Keratinocyte (primary cell): ENCODE measurements around the gene BRIP1. TPM values are rescaled to one million over a fixed set of nuclear protein-coding genes. Genes with fewer than 3 reads are reported as not detected.

Experiments
- DNase-seq: peaks from one replicate; pipeline ENCODE4 v3.0.0-alpha.2; 2011; ENCODE audit warnings: low read depth, missing footprints, low spot score
- FAIRE-seq: peaks from 2 replicates; lab custom pipeline; 2011; peaks lifted over from hg19 to GRCh38; lab: Jason Lieb, UNC
- H2AFZ ChIP-seq: 2 replicates; pipeline ENCODE4 v1.6.0; 2012; ENCODE audit warnings: low read length, control low read depth, inconsistent platforms; ENCODE audit not compliant: control insufficient read depth
- H3K27ac ChIP-seq: 2 replicates; pipeline ENCODE4 v1.5.1; 2011; ENCODE audit warnings: low read length; ENCODE audit not compliant: control insufficient read depth, insufficient read depth
- H3K27me3 ChIP-seq: 3 replicates; pipeline ENCODE4 v1.6.0; 2011; ENCODE audit warnings: low read length; ENCODE audit not compliant: control insufficient read depth, insufficient read depth; ENCODE audit errors: extremely low read depth
- H3K36me3 ChIP-seq, 2 experiments: 2 replicates in 1 of 2; 3 replicates in 1 of 2; pipeline ENCODE4 v1.5.1; 2011; ENCODE audit warnings: low read length in 2 of 2, mild to moderate bottlenecking in 1 of 2; ENCODE audit not compliant: control insufficient read depth in 2 of 2, insufficient read depth in 2 of 2; ENCODE audit errors: extremely low read depth in 1 of 2
- H3K4me1 ChIP-seq: 3 replicates; pipeline ENCODE4 v1.5.1; 2011; ENCODE audit warnings: low read length; ENCODE audit not compliant: control insufficient read depth, insufficient read depth; ENCODE audit errors: extremely low read depth
- H3K4me2 ChIP-seq: 3 replicates; pipeline ENCODE4 v1.6.0; 2011; ENCODE audit warnings: low read depth, low read length; ENCODE audit not compliant: control insufficient read depth, insufficient read depth; ENCODE audit errors: extremely low read depth
- H3K4me3 ChIP-seq, 3 experiments: fragments of 200-600 bp in 1 of 3; sonication (generic) in 1 of 3; 2 replicates in 2 of 3; 3 replicates in 1 of 3; pipeline ENCODE4 v1.5.1; 2011 to 2016; ENCODE audit warnings: low read length in 3 of 3, mild to moderate bottlenecking in 3 of 3, control low read depth in 2 of 3, inconsistent platforms in 1 of 3, low read depth in 1 of 3, mixed read lengths in 1 of 3, mixed run types in 1 of 3, moderate library complexity in 1 of 3; ENCODE audit not compliant: control insufficient read depth in 2 of 3, insufficient read depth in 2 of 3; ENCODE audit errors: extremely low read depth in 1 of 3
- H3K79me2 ChIP-seq: 2 replicates; pipeline ENCODE4 v1.6.0; 2012; ENCODE audit warnings: low read length; ENCODE audit not compliant: control insufficient read depth, insufficient read depth
- H3K9ac ChIP-seq: 3 replicates; pipeline ENCODE4 v1.6.0; 2011; ENCODE audit warnings: low read length; ENCODE audit not compliant: control insufficient read depth, insufficient read depth; ENCODE audit errors: extremely low read depth
- H3K9me1 ChIP-seq: 3 replicates; pipeline ENCODE4 v1.6.0; 2011; ENCODE audit warnings: low read length; ENCODE audit not compliant: control insufficient read depth, insufficient read depth; ENCODE audit errors: extremely low read depth
- H3K9me3 ChIP-seq: 2 replicates; pipeline ENCODE4 v1.5.1; 2012; ENCODE audit warnings: low read depth, low read length; ENCODE audit not compliant: control insufficient read depth
- H4K20me1 ChIP-seq: 3 replicates; pipeline ENCODE4 v1.6.0; 2011; ENCODE audit warnings: low read length; ENCODE audit not compliant: control insufficient read depth, insufficient read depth; ENCODE audit errors: extremely low read depth
- EZH2 ChIP-seq: IDR thresholded peaks from one replicate; pipeline ENCODE4 v1.6.1; 2012; ENCODE audit warnings: inconsistent platforms, mild to moderate bottlenecking, low read length, moderate library complexity
- dilution Hi-C: fragments of 300-500 bp; cut with MboI; formaldehyde crosslinking; loops from one replicate; pipeline ENCODE4 v1.7.0; 2020; ENCODE audit warnings: low sequenced_read_pairs; ENCODE audit not compliant: extremely low pct_ligation_motif_present
- polyA plus RNA-seq, 5 experiments: library from polyadenylated mRNA; depleted of rRNA in 3 of 5; stranded (reverse) in 3 of 5; stranded (forward) in 1 of 5; unstranded in 1 of 5; fragments of >200 nt; gene quantifications; 1 replicate in 1 of 5; 2 replicates in 3 of 5; 3 replicates in 1 of 5; pipeline versions ENCODE4 v1.2.1 to v1.2.3, GENCODE V29; 2011 to 2012; ENCODE audit warnings: missing spikeins in 2 of 5, low read depth in 1 of 5, low replicate concordance in 1 of 5
- TF ChIP-seq, protein P1 (sequence below), 3 experiments: IDR thresholded peaks in 1 of 3; conservative IDR thresholded peaks in 1 of 3; optimal IDR thresholded peaks in 1 of 3; 2 replicates in 2 of 3; 3 replicates in 1 of 3; pipeline versions ENCODE3 to v1.5.1; 2011; ENCODE audit warnings: low read length in 3 of 3, mild to moderate bottlenecking in 3 of 3, moderate library complexity in 2 of 3, control low read depth in 1 of 3, inconsistent platforms in 1 of 3; ENCODE audit not compliant: insufficient read depth in 2 of 3; ENCODE audit errors: extremely low read depth in 1 of 3

Gene BRIP1
- polyA plus RNA-seq, 1 donor (not counting 4 experiments of a cell fraction or from before 2014, with no cell fraction given), result 4.0 TPM

DNA sequence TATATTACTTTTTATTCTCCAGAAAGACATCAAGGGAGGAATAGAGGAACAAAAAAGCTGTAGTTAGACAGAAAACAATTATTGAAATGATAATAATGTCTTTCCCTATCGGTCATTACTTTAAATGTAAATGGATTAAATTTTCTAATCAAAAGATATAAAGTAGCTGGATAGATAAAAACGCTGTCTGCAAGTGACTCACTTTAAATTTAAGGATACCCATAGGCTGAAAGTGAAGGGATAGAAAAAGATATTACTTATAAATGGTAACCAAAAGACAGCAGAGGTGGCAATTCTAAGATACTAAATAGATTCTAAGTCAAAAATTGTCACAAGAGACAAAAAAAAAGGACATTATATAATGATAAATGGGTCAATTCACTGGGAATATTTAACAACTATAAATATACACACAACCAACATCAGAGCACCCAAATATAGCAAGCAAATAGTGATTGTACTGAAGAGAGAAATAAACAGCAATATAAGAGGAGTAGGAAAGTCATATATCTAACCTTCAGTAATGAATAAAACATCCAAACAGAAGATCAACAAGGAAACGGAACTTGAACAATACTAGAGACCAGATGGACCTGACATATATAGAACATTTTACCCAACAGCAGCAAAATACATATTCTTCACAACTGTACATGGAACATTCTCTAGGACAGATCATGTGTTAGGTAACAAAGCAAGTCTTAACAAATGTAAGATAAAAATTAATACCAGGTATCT lies 116.9 kb downstream of the BRIP1 start:
- H4K20me1 ChIP-seq, result no peaks in the 10 kb centered on the region
- DNase-seq (no peak), FAIRE-seq (no peak)
- H3K4me3 ChIP-seq, result no peak overlapping the region
- dilution Hi-C loops, result no loop called here
- H3K4me1 ChIP-seq, result no peaks in the 10 kb centered on the region
- H3K79me2 ChIP-seq, result no peaks in the 10 kb centered on the region
- no peak overlapping the region for H2AFZ ChIP-seq
- H3K9me3 ChIP-seq, result no peaks in the 10 kb centered on the region
- no peaks in the 10 kb centered on the region for H3K9me1 ChIP-seq
- no peaks in the 10 kb centered on the region for H3K27me3 ChIP-seq
- TF ChIP-seq EZH2, result no peak
- TF ChIP-seq, protein P1, sequence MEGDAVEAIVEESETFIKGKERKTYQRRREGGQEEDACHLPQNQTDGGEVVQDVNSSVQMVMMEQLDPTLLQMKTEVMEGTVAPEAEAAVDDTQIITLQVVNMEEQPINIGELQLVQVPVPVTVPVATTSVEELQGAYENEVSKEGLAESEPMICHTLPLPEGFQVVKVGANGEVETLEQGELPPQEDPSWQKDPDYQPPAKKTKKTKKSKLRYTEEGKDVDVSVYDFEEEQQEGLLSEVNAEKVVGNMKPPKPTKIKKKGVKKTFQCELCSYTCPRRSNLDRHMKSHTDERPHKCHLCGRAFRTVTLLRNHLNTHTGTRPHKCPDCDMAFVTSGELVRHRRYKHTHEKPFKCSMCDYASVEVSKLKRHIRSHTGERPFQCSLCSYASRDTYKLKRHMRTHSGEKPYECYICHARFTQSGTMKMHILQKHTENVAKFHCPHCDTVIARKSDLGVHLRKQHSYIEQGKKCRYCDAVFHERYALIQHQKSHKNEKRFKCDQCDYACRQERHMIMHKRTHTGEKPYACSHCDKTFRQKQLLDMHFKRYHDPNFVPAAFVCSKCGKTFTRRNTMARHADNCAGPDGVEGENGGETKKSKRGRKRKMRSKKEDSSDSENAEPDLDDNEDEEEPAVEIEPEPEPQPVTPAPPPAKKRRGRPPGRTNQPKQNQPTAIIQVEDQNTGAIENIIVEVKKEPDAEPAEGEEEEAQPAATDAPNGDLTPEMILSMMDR (optimal IDR thresholded peaks at IDR 0.05 in 1 of 3, IDR thresholded peaks at IDR 0.05 in 1 of 3, conservative IDR thresholded peaks at IDR 0.05 in 1 of 3; ENCODE audit: extremely low read depth in 1 of 3, insufficient read depth in 2 of 3, low read length in 3 of 3), result no peak
- H3K9ac ChIP-seq, result no peak overlapping the region
- no peak overlapping the region for H3K27ac ChIP-seq
- H3K36me3 ChIP-seq, result no peaks in the 10 kb centered on the region
- no peak overlapping the region for H3K4me2 ChIP-seq

DNA sequence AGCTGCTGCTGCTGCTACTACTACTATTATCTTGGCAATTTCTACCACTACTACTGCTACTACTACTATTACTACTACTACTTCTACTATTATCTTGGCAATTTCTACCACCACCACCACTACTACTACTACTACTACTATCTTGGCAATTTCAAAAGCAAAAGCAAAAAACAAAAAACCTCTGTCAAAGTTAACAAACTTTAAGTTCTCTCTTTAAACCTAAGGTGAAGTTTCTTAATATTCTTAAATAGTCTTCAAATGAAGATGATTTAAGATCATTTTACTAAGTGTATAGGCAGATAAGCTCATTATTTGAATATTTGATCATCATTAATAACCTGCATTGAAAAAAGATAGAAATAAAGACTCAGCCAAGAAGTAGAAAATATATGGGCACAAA lies 118.5 kb downstream of the BRIP1 start:
- no peak overlapping the region for H3K4me2 ChIP-seq
- H3K27ac ChIP-seq, result no peak overlapping the region
- H3K4me3 ChIP-seq, result no peak overlapping the region
- TF ChIP-seq, protein P1 (optimal IDR thresholded peaks at IDR 0.05 in 1 of 3, IDR thresholded peaks at IDR 0.05 in 1 of 3, conservative IDR thresholded peaks at IDR 0.05 in 1 of 3; ENCODE audit: extremely low read depth in 1 of 3, insufficient read depth in 2 of 3, low read length in 3 of 3), result no peak
- no peaks in the 10 kb centered on the region for H4K20me1 ChIP-seq
- H3K79me2 ChIP-seq, result no peaks in the 10 kb centered on the region
- FAIRE-seq (no peak), DNase-seq (no peak)
- no peaks in the 10 kb centered on the region for H3K9me1 ChIP-seq
- no peak overlapping the region for H2AFZ ChIP-seq
- H3K4me1 ChIP-seq, result no peaks in the 10 kb centered on the region
- H3K9ac ChIP-seq, result no peak overlapping the region
- H3K9me3 ChIP-seq, result no peaks in the 10 kb centered on the region
- no peaks in the 10 kb centered on the region for H3K36me3 ChIP-seq
- H3K27me3 ChIP-seq, result no peaks in the 10 kb centered on the region
- dilution Hi-C loops, result no loop called here
